SJCRH30 (cell line): Measurements from ENCODE around the gene FA2H. TPM values are rescaled to one million over a fixed set of nuclear protein-coding genes. Genes with fewer than 3 reads are reported as not detected.

ENCODE experiments used
- DNase-seq, 2 experiments: peaks; one replicate each; pipeline ENCODE4 v3.0.0-alpha.2; 2015 to 2020
- H3K27ac ChIP-seq: fragments of 250-450 bp; sonication (Bioruptor Pico); 2 replicates; pipeline ENCODE4 v1.5.1; 2020; ENCODE audit warnings: mild to moderate bottlenecking, moderate library complexity
- H3K27me3 ChIP-seq: fragments of 250-450 bp; sonication (Bioruptor Pico); 2 replicates; pipeline ENCODE4 v1.5.1; 2020; ENCODE audit warnings: mild to moderate bottlenecking, moderate library complexity
- H3K36me3 ChIP-seq: fragments of 250-450 bp; sonication (Bioruptor Pico); 2 replicates; pipeline ENCODE4 v1.5.1; 2020; ENCODE audit warnings: mild to moderate bottlenecking, moderate library complexity
- H3K4me1 ChIP-seq: fragments of 250-450 bp; sonication (Bioruptor Pico); 2 replicates; pipeline ENCODE4 v1.5.1; 2020; ENCODE audit warnings: mild to moderate bottlenecking, moderate library complexity
- H3K4me3 ChIP-seq: fragments of 250-450 bp; sonication (Bioruptor Pico); 2 replicates; pipeline ENCODE4 v1.5.1; 2020; ENCODE audit warnings: mild to moderate bottlenecking, moderate library complexity
- H3K9me3 ChIP-seq: fragments of 250-450 bp; sonication (Bioruptor Pico); replicated peaks from 2 replicates; pipeline ENCODE4 v1.5.1; 2020; ENCODE audit warnings: mild to moderate bottlenecking, moderate library complexity
- total RNA-seq: library from RNA; depleted of rRNA; stranded (reverse); fragments of >200 nt; shearing (Covaris generic); gene quantifications from 2 replicates; pipeline ENCODE4 v1.2.3, GENCODE V29; 2014

FA2H gene
- total RNA-seq, 1 experiment from 2014 or later, result not detected

DNA sequence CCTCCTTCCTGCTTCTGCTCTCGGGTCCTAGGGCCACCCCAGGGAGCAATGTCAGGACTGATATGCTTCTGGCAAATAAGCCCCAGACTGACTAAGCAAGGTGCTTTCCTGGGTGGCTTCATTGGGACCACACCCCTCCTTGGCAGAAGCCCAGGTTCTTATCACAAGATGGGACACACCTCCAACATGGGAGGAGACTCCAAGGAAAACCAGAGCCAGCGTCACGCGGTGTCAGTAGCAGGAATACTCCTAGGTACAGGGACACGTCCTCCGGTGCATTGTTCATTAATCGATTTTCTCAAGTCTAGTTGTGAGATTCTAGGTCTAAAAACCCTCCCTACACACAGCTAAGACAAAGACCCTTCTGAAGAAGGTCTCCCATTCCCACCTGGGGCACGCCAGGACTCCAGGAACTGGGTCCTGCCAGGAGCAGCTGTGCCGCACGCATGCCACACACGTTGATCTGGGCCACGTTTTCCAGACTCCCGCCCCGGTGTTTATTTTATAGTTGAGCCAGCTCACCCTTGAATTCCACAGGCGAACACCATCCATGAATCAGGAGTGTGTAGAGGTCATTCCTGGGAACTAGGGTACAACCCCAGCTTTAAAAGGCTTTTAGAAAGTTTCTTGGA is 30.8 kb downstream of the FA2H start:
- Histone ChIP-seq H3K9me3 (no peaks in the 10 kb centered on the region), H3K27me3 (no peaks in the 10 kb centered on the region), H3K27ac (no peak overlapping the region; the same call in 1 of the 2 replicates), H3K36me3 (no peaks in the 10 kb centered on the region), H3K4me1 (peaks cover 3% of the 10 kb centered on the region; the same call in 1 of the 2 replicates), H3K4me3 (peak overlapping the region; percentile 39)
- DNase-seq, result peak; percentile 48 to 58

DNA sequence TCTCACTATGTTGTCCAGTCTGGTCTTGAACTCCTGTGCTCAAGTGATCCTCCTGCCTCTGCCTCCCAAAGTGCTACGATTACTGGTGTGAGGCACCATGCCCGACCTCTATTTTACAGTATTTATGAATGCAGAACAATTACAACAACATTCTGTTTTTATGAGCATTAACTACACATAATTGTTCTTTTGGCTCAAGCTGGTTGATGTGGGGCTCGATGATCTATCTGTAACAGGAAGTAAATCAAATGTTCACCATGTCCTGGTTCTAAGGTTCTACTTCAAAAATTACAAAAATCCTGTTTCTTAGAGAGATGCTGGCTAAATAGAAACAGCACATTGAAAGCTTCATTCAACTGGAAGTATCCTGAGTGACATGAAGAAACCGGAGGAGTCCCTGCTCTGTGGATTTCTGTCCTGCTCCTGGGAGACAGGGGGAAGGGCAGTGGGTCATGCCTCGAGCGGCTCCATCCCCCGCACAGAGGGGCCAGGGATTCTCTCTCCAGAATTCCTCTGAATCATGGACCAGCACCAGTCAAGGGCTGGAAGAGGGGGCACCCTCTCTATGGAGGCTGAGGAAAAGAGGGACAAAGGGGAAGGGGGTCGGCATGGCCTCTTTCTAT is 31.5 kb downstream of the FA2H start:
- Histone ChIP-seq H3K27me3 (no peaks in the 10 kb centered on the region), H3K9me3 (no peaks in the 10 kb centered on the region), H3K27ac (no peak overlapping the region; the same call in 1 of the 2 replicates), H3K4me1 (peaks cover 5% of the 10 kb centered on the region; the same call in 1 of the 2 replicates), H3K36me3 (no peaks in the 10 kb centered on the region), H3K4me3 (peak overlapping the region; percentile 39)
- no peak for DNase-seq

DNA sequence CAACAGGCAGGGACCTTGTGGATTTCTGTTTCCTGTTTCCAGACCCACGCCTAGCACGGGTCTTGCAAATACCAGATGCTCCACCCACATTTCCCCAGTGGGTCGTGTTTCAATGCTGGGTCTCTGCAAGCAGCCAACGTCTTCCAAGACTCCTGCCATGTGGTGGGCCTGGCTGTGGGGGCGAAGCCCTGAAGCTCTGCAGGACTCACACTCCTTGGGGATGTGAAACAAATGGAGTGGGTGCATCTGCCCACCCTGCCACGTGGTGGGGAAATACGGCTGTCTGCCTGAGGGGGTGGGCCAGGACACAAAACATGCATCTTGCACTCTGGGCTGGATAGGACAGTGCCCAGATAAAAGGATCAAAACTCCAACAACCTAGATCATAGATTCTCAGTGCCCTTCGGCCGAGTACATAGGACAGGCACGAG is 32.6 kb downstream of the FA2H start:
- DNase-seq, result no peak
- H3K27ac ChIP-seq, result no peak overlapping the region
- H3K27me3 ChIP-seq, result no peaks in the 10 kb centered on the region
- H3K36me3 ChIP-seq, result no peaks in the 10 kb centered on the region
- H3K4me1 ChIP-seq, result peaks cover 5% of the 10 kb centered on the region; the same call in 1 of the 2 replicates
- H3K9me3 ChIP-seq, result no peaks in the 10 kb centered on the region
- no peak overlapping the region for H3K4me3 ChIP-seq

DNA sequence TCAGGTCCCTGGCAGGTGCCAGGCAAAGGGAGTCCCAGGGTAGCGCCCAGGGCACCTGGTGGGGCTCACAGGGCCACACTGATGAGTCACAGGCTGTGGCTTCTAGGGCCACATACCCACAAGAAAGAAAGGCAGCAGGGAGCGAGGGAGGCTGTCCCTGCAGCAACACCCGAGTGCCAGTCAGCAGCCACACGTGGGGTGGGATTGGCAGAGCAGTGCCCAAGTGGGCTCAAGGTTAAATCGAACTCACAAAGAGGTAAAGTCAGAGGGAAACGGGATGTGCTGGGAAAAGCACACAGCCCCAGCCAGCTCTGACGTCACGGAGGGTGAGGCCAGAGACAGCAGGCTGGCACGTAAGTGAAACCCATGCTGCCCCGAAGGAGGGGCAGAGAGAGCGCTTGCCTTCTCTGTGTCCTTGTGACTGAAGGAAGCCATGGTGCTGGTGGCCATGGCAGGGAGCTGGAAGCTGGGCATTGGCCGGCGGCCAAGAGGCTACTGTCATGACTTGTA is 33.8 kb downstream of the FA2H start:
- Histone ChIP-seq H3K4me3 (no peak overlapping the region), H3K36me3 (no peaks in the 10 kb centered on the region), H3K27ac (no peak overlapping the region), H3K9me3 (no peaks in the 10 kb centered on the region), H3K27me3 (no peaks in the 10 kb centered on the region), H3K4me1 (peaks cover 5% of the 10 kb centered on the region; the same call in 1 of the 2 replicates)
- no peak for DNase-seq

DNA sequence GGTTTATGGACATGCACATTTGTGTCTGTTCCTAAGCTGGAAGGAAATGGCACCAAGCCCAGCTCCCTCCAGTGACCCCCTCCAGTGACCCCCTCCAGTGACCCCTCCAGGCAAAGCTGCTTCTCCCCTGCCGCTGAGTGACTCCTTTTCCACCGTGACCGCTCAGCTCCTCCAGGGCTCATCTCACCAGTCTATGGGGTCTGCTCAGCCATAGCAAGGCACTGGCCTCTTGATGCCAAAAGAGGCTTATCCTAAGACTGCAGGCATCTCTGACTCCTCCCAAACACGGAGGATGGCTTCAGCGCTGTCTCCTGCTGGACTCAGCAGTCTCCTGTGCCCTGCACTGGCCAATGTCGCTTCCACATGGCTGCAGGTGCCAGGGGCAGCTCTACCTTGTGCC is 35.3 kb downstream of the FA2H start:
- H3K36me3 ChIP-seq, result no peaks in the 10 kb centered on the region
- no peaks in the 10 kb centered on the region for H3K9me3 ChIP-seq
- no peak overlapping the region for H3K27ac ChIP-seq
- no peak overlapping the region for H3K4me3 ChIP-seq
- peaks cover 5% of the 10 kb centered on the region; the same call in 1 of the 2 replicates for H3K4me1 ChIP-seq
- no peaks in the 10 kb centered on the region for H3K27me3 ChIP-seq
- no peak for DNase-seq

DNA sequence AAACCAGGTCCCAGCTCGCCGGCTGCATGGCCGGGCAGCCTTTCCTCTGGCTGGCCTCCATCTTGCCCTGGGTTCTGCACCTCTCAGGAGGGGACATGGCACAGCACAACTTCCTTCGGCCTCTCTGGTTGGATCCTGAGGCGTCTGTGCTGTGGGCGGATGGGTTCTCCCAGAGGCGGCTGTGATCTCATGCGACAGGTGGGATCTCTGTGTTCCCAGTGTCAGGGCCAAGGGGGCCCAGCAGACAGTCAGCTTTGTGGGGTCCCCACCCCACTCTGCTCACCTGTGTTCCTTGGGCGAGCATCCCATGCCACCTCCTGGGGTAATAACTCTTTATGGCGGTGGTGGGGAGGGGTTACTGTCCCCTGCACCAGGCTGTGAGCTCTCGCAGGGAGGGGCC is 35.8 kb downstream of the FA2H start:
- DNase-seq, result peak; percentile 25 to 35
- no peaks in the 10 kb centered on the region for H3K27me3 ChIP-seq
- H3K4me1 ChIP-seq, result peaks cover 5% of the 10 kb centered on the region; the same call in 1 of the 2 replicates

DNA sequence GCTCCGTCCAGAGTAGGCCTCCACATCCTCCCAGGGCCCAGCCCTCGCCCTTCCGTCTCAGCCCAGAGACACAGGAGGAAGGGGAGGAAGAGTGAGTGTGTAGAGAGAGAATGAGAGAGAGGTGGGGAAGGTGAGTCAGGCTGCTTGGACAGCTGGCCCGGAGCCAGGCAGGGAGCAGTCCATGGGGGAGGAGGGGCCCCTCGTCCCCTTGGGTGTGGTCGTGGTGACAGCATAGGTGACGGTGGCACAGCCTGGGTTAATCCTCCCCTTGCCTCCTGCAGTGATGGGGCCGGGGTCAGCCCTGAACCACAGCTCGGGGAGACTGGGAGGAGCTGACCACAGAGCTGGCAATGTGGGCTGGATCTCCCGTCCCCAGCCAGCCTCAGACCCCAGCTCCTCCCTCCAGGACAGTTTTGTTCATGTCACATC is 36.5 kb downstream of the FA2H start:
- H3K4me1 ChIP-seq, result peaks cover 5% of the 10 kb centered on the region; the same call in 1 of the 2 replicates
- no peak for DNase-seq

More for the DNA sequence above, 35.8 kb downstream of the FA2H start:
- H3K4me3 ChIP-seq, result no peak overlapping the region
- no peaks in the 10 kb centered on the region for H3K9me3 ChIP-seq
- no peaks in the 10 kb centered on the region for H3K36me3 ChIP-seq
- H3K27ac ChIP-seq, result no peak overlapping the region

DNA sequence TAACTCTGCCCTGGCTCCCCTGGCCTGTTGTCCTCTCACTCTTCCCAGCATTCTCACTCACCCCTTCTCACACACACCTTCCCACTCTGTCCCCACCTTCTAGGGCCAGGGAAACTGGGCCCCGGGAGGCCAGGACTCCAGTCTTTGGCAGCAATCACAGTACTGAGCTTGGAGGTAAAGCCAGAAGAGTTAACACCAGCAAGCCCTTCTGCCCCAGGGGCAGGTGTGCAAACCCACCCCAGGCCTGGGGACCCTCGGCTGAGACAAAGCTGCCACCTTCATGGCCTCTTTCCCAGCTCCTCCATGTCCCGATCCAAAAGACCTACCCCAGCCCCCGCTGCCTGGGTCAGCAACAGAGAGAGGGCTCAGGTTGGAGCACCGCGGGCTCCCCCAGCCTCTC is 37.1 kb downstream of the FA2H start:
- Histone ChIP-seq H3K27me3 (no peaks in the 10 kb centered on the region), H3K9me3 (no peaks in the 10 kb centered on the region)
- no peak for DNase-seq

More for the DNA sequence above, 36.5 kb downstream of the FA2H start:
- Histone ChIP-seq H3K27me3 (no peaks in the 10 kb centered on the region), H3K9me3 (no peaks in the 10 kb centered on the region), H3K36me3 (no peaks in the 10 kb centered on the region), H3K27ac (no peak overlapping the region), H3K4me3 (no peak overlapping the region)

DNA sequence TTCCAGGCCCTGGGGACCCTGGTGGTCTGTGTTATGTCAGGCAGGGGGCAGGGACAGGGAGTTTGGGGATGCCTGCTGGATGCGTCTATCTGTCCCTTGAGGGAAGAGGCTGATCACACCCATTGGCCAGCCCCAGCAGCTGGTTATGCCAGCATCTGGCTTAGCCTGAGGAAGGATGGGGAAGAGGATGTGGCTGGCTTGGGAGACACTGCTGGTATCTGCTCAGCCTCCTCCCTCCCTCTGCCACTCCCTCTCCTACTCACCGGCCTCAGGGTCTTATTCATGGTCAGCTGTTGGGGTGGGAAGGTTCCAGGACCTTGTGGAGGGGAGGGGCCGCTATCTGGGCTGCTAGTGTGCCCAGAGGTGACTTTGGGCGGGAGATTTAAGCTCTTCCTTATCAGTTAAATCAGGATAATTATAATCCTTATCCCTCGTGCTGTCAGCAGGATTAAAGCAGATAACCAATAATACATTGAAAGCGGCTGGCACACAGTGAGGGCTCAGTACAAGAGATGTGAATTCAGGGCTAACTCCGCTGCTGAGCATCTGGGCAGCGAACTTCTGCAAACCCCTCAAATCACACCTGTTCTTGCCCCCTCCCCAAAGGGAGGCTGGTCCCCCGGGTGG is 38.0 kb downstream of the FA2H start:
- Histone ChIP-seq H3K36me3 (no peaks in the 10 kb centered on the region), H3K27ac (no peak overlapping the region), H3K27me3 (no peaks in the 10 kb centered on the region), H3K4me3 (no peak overlapping the region), H3K4me1 (peaks cover 5% of the 10 kb centered on the region; the same call in 1 of the 2 replicates), H3K9me3 (no peaks in the 10 kb centered on the region)
- DNase-seq, result peak; percentile 15 to 18

More for the DNA sequence above, 37.1 kb downstream of the FA2H start:
- Histone ChIP-seq H3K4me3 (no peak overlapping the region), H3K36me3 (no peaks in the 10 kb centered on the region), H3K27ac (no peak overlapping the region), H3K4me1 (peaks cover 5% of the 10 kb centered on the region; the same call in 1 of the 2 replicates)

DNA sequence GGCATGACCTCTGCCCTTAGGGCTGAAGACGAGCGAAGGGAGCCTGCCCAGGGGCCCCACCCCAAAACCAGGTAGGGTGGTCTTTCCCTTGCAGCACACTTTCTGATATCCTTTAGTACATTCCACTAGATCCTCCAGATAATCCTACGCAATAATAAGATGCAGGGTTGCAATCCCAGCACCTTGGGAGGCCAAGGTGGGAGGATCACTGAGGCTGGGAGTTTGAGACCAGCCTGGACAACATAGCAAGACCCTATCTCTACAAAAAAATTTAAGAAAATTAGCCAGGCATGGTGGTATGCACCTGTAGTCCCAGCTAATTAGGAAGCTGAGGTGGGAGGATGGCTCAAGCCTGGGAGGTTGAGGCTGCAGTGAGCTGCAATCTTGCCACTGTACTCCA is 39.1 kb downstream of the FA2H start:
- DNase-seq, result no peak
- Histone ChIP-seq H3K27me3 (no peaks in the 10 kb centered on the region), H3K36me3 (no peaks in the 10 kb centered on the region), H3K27ac (no peak overlapping the region), H3K9me3 (no peaks in the 10 kb centered on the region), H3K4me3 (no peak overlapping the region), H3K4me1 (peaks cover 5% of the 10 kb centered on the region; the same call in 1 of the 2 replicates)

DNA sequence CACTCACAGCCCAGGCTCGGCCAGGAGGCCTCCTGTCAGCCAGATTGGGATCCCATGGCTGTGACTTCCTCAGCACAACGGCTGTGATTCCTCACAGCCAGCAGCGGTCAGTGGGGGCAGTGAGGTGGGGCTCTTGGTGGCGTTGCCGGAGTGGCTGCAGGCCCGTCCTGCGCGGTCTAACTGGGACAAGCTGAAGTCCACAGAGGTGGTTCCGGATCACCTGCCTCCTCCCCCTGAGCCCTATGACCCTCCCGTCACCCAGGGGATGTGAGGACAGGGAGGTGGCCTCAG is 39.5 kb downstream of the FA2H start:
- Histone ChIP-seq H3K4me3 (no peak overlapping the region), H3K9me3 (no peaks in the 10 kb centered on the region), H3K4me1 (peaks cover 5% of the 10 kb centered on the region; the same call in 1 of the 2 replicates), H3K27me3 (no peaks in the 10 kb centered on the region), H3K36me3 (no peaks in the 10 kb centered on the region), H3K27ac (no peak overlapping the region)
- DNase-seq, result no peak

DNA sequence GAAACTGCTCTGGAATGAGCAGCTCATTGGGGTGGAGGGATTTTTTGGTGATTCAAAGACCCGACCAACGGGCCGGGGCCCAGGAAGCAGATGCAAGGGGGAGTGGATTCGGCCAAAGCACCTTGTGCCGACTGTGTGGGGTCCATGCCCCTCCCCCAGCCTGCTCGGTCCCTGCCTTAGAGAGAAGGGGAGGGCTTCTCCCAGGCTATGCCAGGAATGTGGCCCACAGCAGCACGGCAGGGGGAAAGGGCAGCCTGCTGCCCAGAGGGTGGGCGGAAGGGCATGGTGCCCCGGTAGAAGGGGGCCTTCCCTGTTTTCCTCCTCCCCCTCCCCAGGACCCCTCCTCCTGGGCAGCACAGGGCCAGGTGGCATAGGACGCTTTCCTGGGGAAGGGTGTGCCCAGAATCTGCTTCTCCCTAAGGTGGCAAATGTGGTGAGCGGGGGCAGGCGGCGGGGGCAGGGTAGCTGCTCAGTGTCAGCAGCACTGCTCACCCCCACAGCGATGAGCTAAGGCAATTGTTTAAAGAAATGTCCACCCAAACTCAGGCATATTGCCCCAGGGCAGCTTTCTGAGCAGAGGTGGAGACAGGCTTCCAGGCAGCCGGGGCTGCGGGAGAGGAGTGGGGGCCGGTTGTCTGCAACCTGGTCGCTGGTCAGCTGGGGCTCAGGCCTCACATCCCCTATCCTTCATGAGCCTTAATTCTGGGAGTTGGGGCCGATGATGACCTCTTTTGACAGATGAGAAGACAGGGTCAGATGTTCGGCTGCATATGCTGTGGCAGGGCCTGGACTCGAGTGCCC is 40.1 kb downstream of the FA2H start:
- DNase-seq, result no peak
- Histone ChIP-seq H3K4me3 (no peak overlapping the region), H3K27me3 (no peaks in the 10 kb centered on the region), H3K9me3 (no peaks in the 10 kb centered on the region), H3K27ac (no peak overlapping the region), H3K36me3 (no peaks in the 10 kb centered on the region), H3K4me1 (peaks cover 5% of the 10 kb centered on the region; the same call in 1 of the 2 replicates)

DNA sequence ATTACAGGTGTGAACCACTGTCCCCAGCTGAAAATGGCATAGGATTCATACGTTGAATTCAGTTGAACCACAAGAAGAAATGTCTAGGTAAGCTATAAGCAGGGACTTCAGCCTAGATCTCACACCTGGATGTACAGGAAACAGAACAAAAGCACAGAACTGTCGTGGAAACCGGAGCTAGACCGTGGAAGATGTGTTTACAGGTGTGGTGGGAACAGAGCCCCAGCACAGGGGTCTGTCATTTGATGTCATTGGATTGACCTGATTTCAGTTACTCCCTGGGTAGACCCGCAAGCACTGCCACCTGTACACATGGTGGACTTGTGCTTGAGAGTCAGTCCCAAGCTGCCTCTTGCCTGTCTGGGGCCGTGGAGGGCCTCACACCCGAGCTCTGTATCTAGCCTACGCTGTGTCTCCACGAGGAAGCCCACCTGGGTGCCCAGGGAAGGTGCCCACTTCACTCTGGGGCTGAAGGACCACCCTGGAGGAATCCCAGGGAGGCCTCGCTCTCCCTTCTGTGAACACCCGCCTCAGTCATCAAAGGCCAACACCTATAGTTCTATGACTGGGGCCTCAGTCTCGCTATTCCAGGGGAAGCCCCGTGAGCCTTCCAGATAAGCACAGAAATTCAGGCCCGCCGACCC is 41.8 kb downstream of the FA2H start:
- Histone ChIP-seq H3K27me3 (no peaks in the 10 kb centered on the region), H3K27ac (no peak overlapping the region), H3K9me3 (no peaks in the 10 kb centered on the region), H3K4me3 (no peak overlapping the region), H3K36me3 (no peaks in the 10 kb centered on the region), H3K4me1 (no peaks in the 10 kb centered on the region; the same call in 1 of the 2 replicates)
- DNase-seq, result no peak

DNA sequence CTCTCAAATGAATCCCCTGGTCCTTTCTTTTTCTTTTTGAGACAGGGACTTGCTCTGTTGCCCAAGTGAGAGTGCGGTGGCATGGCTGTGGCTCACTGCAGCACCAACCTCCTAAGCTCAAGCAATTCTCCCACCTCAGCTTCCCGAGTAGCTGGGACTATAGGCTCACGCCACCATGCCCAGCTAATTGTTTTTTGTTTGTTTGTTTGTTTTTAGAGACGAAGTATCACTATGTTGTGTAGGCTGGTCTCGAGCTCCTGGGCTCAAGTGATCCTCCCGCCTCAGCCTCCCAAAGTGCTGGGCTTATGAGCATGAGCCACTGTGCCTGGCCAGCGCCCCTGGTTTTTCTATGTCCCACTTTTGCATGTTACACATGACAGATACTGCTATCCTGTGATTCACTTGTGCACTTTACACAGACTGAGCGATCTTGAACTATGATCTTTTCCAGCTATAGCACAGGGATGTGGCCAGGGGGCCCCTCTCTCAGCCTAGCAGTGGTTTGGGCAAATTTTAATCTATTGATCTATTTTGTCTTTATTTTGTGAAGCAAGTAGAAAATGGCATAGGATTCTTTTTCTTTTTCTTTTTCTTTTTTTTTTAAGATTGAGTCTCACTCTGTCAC is 42.7 kb downstream of the FA2H start:
- Histone ChIP-seq H3K9me3 (no peaks in the 10 kb centered on the region), H3K27me3 (no peaks in the 10 kb centered on the region), H3K36me3 (no peaks in the 10 kb centered on the region), H3K4me1 (no peaks in the 10 kb centered on the region; the same call in 1 of the 2 replicates), H3K4me3 (no peak overlapping the region), H3K27ac (no peak overlapping the region)
- DNase-seq, result no peak
